Measurements from ENCODE around the gene DNAL1. TPM values are rescaled to one million over a fixed set of nuclear protein-coding genes. Genes with fewer than 3 reads are reported as not detected.

The DNAL1 gene
- total RNA-seq, 1 experiment from 2014 or later: 14.6 TPM

GRCh38 chr14:73674986-73675385 is 30.2 kb downstream of the DNAL1 start:
- intact Hi-C loops (cut with micrococcal nuclease): no loop called here
- H2AFZ ChIP-seq (ENCODE audit: low read depth, low read length, poor library complexity, severe bottlenecking): no peak overlapping the region
- BruUV-seq (replicated peaks): no TSS peak
- H3K36me3 ChIP-seq (ENCODE audit: control insufficient read depth in 1 of 2, insufficient read depth in 2 of 2, low read length in 2 of 2): no peaks in the 10 kb centered on the region
- no peaks in the 10 kb centered on the region for H3K79me2 ChIP-seq (ENCODE audit: insufficient read depth, low read length)
- TF ChIP-seq CEBPB (IDR thresholded peaks at IDR 0.05; ENCODE audit: low read depth) (no peak), POLR2AphosphoS5 (IDR thresholded peaks at IDR 0.05; ENCODE audit: low read depth, low read length) (no peak), SP1 (IDR thresholded peaks at IDR 0.05; ENCODE audit: low read depth) (no peak)
- ChIA-PET CTCF (interaction anchor here (0.5 to 1.2 kb wide), 2 partner anchors 13 to 85 kb away, joined by 3 to 4 read pairs; a partner anchor contains a TSS), POLR2A (no interaction called here), RAD21 (ENCODE audit: low non-redundant PET in 1 of 2, low total read pairs in 2 of 2, uncharacterized antibody in 2 of 2, unreplicated experiment in 2 of 2) (no interaction called here)
- no peaks in the 10 kb centered on the region for H4K20me1 ChIP-seq (ENCODE audit: insufficient read depth)
- no peaks in the 10 kb centered on the region for H3K9me3 ChIP-seq (ENCODE audit: control insufficient read depth in 1 of 2, insufficient read depth in 1 of 2, low read depth in 1 of 2, low read length in 2 of 2)
- no peaks in the 10 kb centered on the region for H3K27me3 ChIP-seq (ENCODE audit: insufficient read depth, low read length)
- H3K27ac ChIP-seq (ENCODE audit: low read depth, low read length): no peak overlapping the region
- no peak overlapping the region for H3K4me2 ChIP-seq (ENCODE audit: low read length)
- H3K4me3 ChIP-seq (replicated peaks in 1 of 2; ENCODE audit: low read depth in 1 of 2, low read length in 2 of 2): no peak overlapping the region
- H3K9me2 ChIP-seq (ENCODE audit: insufficient read depth): no peaks in the 10 kb centered on the region
- ATAC-seq (no peak), DNase-seq (ENCODE audit: low read depth, low spot score) (no peak)
- peaks cover 2 to 4% of the 10 kb centered on the region in 2 experiments; a peak in 2 of 4 replicates for H3K4me1 ChIP-seq (ENCODE audit: control insufficient read depth in 1 of 2, insufficient read depth in 2 of 2, low read length in 2 of 2)
- H3K9ac ChIP-seq (ENCODE audit: low read length): no peak overlapping the region

DNA sequence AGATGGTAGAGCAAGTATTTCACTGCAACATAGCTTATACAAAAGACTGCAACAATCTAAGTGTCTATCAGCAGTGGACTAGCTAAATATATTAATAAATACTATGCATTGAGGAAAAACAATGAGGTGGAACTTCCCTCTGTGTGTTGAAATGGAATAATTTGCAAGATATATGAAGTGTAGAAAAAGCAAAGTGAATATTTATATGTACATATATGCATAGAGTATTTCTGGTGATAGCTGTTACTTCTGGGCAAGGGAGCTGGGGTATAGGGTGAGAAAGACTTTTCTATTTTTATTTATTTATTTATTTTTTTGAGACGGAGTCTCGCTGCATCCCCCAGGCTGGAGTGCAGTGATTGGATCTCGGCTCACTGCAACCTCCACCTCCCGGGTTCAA is 33.9 kb downstream of the DNAL1 start:
- Histone ChIP-seq H4K20me1 (ENCODE audit: insufficient read depth) (no peaks in the 10 kb centered on the region), H3K4me3 (replicated peaks in 1 of 2; ENCODE audit: low read depth in 1 of 2, low read length in 2 of 2) (no peak overlapping the region), H3K4me2 (ENCODE audit: low read length) (no peak overlapping the region), H2AFZ (ENCODE audit: low read depth, low read length, poor library complexity, severe bottlenecking) (no peak overlapping the region), H3K79me2 (ENCODE audit: insufficient read depth, low read length) (no peaks in the 10 kb centered on the region), H3K36me3 (ENCODE audit: control insufficient read depth in 1 of 2, insufficient read depth in 2 of 2, low read length in 2 of 2) (no peaks in the 10 kb centered on the region), H3K9ac (ENCODE audit: low read length) (no peak overlapping the region), H3K4me1 (ENCODE audit: control insufficient read depth in 1 of 2, insufficient read depth in 2 of 2, low read length in 2 of 2) (peaks cover 2 to 4% of the 10 kb centered on the region in 2 experiments; a peak in 2 of 4 replicates), H3K27me3 (ENCODE audit: insufficient read depth, low read length) (no peaks in the 10 kb centered on the region), H3K27ac (ENCODE audit: low read depth, low read length) (no peak overlapping the region), H3K9me3 (ENCODE audit: control insufficient read depth in 1 of 2, insufficient read depth in 1 of 2, low read depth in 1 of 2, low read length in 2 of 2) (no peaks in the 10 kb centered on the region), H3K9me2 (ENCODE audit: insufficient read depth) (no peaks in the 10 kb centered on the region)
- RAD21 ChIA-PET (ENCODE audit: low non-redundant PET in 1 of 2, low total read pairs in 2 of 2, uncharacterized antibody in 2 of 2, unreplicated experiment in 2 of 2): no interaction called here
- TF ChIP-seq CEBPB (IDR thresholded peaks at IDR 0.05; ENCODE audit: low read depth) (no peak), SRF (IDR thresholded peaks at IDR 0.05; ENCODE audit: low read depth) (no peak), SP1 (IDR thresholded peaks at IDR 0.05; ENCODE audit: low read depth) (no peak), POLR2A (IDR thresholded peaks at IDR 0.05; ENCODE audit: borderline replicate concordance, extremely low read depth, insufficient read depth, insufficient read length) (no peak), EGR1 (IDR thresholded peaks at IDR 0.05; ENCODE audit: low read depth) (no peak)
- TF ChIP-seq, protein P1, sequence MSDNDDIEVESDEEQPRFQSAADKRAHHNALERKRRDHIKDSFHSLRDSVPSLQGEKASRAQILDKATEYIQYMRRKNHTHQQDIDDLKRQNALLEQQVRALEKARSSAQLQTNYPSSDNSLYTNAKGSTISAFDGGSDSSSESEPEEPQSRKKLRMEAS (IDR thresholded peaks at IDR 0.05): no peak
- intact Hi-C loops (cut with micrococcal nuclease): no loop called here
- CTCF ChIA-PET: no interaction called here
- POLR2A ChIA-PET: interaction anchor here (0.8 kb wide), 1 partner anchor 14 kb away, joined by 3 read pairs; no protein-coding TSS in a partner anchor
- DNase-seq (ENCODE audit: low read depth, low spot score): no peak
- no TSS peak for BruUV-seq (replicated peaks)
- no peak for ATAC-seq
